ENCODE measurements around the gene CACNA1D. TPM values are rescaled to one million over a fixed set of nuclear protein-coding genes. Genes with fewer than 3 reads are reported as not detected.

The CACNA1D gene
- total and polyA plus RNA-seq, 2 donors (not counting 3 experiments of a cell fraction or from before 2014, with no cell fraction given): 0.06 TPM; not detected in 1

DNA sequence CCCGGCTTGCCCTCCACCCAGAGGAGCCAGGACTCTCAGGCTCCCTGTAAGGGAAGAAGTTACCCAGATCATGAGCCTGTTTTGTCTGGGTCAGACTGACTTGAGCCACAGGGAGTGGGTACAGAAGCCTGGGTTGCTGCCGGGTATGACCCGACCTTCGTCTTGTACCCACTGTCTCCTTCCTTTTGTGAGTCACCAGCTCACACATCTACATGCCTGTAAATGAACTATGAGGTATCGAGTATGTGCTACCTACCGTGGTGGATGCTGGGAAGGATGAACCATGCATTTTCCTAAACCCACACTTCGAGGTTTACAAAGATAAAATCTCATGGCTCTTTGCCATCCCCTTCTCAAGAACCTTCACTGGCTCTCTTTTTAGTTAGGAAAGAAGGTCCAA lies 56.9 kb downstream of the CACNA1D start:
- CTCF ChIA-PET: no interaction called here
- Histone ChIP-seq H3K27me3 (ENCODE audit: control insufficient read depth in 2 of 2, insufficient read depth in 2 of 2, low read length in 2 of 2) (peaks cover 0 to 1% of the 10 kb centered on the region in 2 experiments), H3K4me3 (replicated peaks in 1 of 3; ENCODE audit: insufficient read depth in 1 of 3, low read depth in 1 of 3, low read length in 3 of 3) (no peak overlapping the region), H3K79me2 (ENCODE audit: control insufficient read depth, insufficient read depth, low read length) (no peaks in the 10 kb centered on the region), H3K36me3 (ENCODE audit: control insufficient read depth in 2 of 2, extremely low read depth in 1 of 2, insufficient read depth in 2 of 2, low read length in 2 of 2) (no peaks in the 10 kb centered on the region), H3K9ac (replicated peaks; ENCODE audit: extremely low read depth, insufficient read depth, low read length) (no peak overlapping the region), H3K9me3 (replicated peaks; ENCODE audit: control insufficient read depth, insufficient read depth, low read length) (no peaks in the 10 kb centered on the region), H3K27ac (ENCODE audit: insufficient read depth, low read depth, low read length) (no peak overlapping the region), H4K20me1 (replicated peaks; ENCODE audit: control insufficient read depth, extremely low read depth, insufficient read depth, low read length) (no peaks in the 10 kb centered on the region), H3K9me1 (replicated peaks; ENCODE audit: control insufficient read depth, extremely low read depth, insufficient read depth, low read length) (no peaks in the 10 kb centered on the region), H3K4me1 (ENCODE audit: control insufficient read depth, extremely low read depth, insufficient read depth, low read length) (no peaks in the 10 kb centered on the region), H2AFZ (ENCODE audit: low read depth, low read length) (no peak overlapping the region), H3K4me2 (ENCODE audit: insufficient read depth, low read length) (no peak overlapping the region)
- TF ChIP-seq, protein P1, sequence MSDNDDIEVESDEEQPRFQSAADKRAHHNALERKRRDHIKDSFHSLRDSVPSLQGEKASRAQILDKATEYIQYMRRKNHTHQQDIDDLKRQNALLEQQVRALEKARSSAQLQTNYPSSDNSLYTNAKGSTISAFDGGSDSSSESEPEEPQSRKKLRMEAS (IDR thresholded peaks at IDR 0.05; ENCODE audit: insufficient read depth, insufficient read length): no peak
- TF ChIP-seq POLR2A (IDR thresholded peaks at IDR 0.05; ENCODE audit: low read depth, low read length) (no peak), POLR2AphosphoS5 (IDR thresholded peaks at IDR 0.05; ENCODE audit: insufficient read depth, low read depth, low read length) (no peak), FOS (IDR thresholded peaks at IDR 0.05; ENCODE audit: borderline replicate concordance, insufficient read depth, low read length) (no peak), EZH2 (IDR thresholded peaks at IDR 0.05; ENCODE audit: borderline replicate concordance, low read depth, low read length, severe bottlenecking) (no peak), JUN (IDR thresholded peaks at IDR 0.05; ENCODE audit: borderline replicate concordance, insufficient read depth, insufficient read length, low read depth) (no peak)
- TF ChIP-seq, protein P2, sequence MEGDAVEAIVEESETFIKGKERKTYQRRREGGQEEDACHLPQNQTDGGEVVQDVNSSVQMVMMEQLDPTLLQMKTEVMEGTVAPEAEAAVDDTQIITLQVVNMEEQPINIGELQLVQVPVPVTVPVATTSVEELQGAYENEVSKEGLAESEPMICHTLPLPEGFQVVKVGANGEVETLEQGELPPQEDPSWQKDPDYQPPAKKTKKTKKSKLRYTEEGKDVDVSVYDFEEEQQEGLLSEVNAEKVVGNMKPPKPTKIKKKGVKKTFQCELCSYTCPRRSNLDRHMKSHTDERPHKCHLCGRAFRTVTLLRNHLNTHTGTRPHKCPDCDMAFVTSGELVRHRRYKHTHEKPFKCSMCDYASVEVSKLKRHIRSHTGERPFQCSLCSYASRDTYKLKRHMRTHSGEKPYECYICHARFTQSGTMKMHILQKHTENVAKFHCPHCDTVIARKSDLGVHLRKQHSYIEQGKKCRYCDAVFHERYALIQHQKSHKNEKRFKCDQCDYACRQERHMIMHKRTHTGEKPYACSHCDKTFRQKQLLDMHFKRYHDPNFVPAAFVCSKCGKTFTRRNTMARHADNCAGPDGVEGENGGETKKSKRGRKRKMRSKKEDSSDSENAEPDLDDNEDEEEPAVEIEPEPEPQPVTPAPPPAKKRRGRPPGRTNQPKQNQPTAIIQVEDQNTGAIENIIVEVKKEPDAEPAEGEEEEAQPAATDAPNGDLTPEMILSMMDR (IDR thresholded peaks at IDR 0.05; ENCODE audit: extremely low read depth in 1 of 2, insufficient read depth in 1 of 2, low read depth in 1 of 2, low read length in 2 of 2): no peak
- intact Hi-C loops (cut with micrococcal nuclease) (no loop called here), dilution Hi-C loops (cut with MboI; ENCODE audit: extremely low pct_ligation_motif_present, low sequenced_read_pairs) (no loop called here)
- no peak for FAIRE-seq
- DNase-seq (ENCODE audit: low read depth, low spot score): no peak
- no TSS peak for BruUV-seq (replicated peaks)
- POLR2A ChIA-PET: no interaction called here
